ENCODE measurements around the gene SCNN1A.
"Not testable (repeated sequence)": the region's sequence is repeated elsewhere in the genome, so short reads cannot be mapped to it uniquely, and the experiment has no call there.

The SCNN1A gene

DNA sequence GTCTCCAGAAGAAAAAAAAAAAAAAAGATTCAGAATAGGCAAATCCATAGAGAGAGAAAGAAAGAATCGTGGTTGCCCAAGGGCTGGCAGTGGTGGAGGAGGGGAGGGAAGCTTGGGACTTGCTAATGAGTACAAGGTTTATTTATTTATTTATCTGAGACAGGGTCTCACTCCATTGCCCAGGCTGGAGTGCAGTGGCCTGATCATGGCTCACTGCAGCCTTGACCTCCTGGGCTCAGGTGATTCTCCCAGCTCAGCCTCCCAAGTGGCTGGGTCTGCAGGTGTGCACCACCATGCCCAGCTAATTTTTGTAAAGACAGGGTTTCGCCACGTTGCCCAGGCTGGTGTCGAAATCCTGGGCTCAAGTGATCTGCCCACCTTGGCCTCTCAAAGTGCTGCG, 23.7 kb downstream of the SCNN1A start:
- DNase-seq (ENCODE audit: low read depth in 1 of 2, low spot score in 1 of 2): no peak

DNA sequence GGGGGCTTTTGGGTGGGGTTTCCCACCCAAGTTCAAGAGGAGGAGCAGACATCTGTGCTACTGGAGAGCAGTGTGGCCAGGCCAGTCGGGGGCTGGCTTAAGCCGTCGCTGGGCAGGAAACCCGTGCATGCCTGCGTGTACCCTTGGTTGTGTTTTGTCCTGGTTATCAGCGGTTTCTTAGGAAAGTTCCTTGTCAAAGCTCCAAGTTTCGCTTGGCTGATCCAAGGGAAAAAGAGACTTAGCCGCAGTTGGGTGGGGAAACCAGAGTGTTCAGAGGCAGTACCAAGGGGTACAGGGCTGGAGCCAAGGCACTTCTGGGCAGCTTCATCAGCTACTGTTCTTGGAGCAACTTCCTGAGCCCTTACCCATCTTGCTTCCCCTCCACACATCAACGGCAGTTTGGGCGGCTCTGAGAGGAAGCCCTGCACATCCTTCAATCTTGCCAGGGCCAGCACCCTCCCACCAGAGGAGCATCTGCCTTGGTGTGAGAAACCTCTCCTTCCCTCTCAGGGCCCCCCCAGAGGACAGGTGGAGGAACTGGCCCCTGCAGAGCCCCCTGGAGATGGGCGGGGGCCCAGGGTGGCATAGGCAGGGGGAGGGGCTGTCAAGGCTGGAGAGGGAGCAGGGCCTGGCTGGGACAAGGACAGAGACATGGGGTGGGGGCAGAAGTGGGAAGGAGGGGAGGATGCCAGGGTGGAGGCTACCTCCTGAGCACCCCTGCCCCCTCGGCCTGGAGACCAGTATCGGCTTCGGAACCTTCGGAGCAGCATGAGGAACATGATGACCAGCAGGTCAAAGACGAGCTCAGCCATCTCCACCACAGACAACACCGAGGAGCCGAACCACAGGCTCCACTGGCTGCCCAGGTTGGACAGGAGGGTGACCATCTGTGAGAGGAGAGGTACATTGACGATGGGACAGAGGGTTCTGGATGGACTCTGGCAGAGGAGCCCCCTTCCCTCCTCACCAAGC, 27.7 kb downstream of the SCNN1A start:
- no peak for DNase-seq (ENCODE audit: low read depth in 1 of 2, low spot score in 1 of 2)

DNA sequence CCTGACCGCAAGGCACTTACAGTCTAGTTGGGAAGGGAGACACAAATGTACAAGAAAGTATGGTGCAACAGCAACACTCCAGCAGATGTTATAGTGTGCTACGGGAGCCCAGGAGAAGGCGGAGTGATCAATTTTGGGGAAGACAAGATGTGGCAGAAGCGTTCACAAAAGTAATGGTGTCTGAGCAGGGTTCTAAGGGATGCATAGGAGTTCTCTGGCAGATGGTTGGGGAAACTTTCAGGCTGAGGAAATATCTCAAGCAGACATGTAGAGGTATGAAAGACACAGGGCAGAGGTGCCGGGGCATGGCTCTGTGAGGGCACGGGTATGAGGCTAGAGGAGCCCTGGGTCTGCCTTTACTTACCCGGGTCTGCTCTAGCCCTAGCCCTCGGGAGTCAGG, 28.4 kb downstream of the SCNN1A start:
- DNase-seq (ENCODE audit: low read depth in 1 of 2, low spot score in 1 of 2): no peak

DNA sequence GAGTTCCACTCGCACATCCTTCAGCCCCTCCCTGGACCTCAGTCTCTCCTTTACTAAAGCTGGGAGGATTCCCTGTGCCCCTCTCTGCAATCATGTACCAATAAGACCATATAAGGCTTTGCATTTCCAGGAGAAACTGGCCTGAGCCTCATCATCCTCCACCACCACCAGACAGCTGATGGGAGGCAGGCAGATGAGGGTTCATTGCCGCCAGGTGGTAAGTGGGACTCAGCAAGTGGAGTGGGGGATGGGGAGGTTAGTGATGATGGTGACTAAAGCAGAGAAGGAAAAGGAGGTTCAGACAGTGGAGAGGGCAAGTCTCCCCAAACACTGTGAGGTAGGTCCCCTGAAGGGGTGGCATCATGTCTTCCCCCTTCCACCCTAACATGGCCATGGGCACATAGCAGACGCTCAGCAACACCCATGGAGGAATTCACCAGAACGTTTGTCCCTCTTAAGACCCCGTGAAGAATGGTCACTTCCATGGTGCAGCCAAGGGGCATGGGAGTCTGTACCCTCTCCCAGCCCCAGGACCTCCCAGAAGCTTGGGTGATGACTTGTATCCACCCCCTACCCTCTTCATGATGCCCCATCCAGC, 29.0 kb downstream of the SCNN1A start:
- DNase-seq (ENCODE audit: low read depth in 1 of 2, low spot score in 1 of 2): no peak

DNA sequence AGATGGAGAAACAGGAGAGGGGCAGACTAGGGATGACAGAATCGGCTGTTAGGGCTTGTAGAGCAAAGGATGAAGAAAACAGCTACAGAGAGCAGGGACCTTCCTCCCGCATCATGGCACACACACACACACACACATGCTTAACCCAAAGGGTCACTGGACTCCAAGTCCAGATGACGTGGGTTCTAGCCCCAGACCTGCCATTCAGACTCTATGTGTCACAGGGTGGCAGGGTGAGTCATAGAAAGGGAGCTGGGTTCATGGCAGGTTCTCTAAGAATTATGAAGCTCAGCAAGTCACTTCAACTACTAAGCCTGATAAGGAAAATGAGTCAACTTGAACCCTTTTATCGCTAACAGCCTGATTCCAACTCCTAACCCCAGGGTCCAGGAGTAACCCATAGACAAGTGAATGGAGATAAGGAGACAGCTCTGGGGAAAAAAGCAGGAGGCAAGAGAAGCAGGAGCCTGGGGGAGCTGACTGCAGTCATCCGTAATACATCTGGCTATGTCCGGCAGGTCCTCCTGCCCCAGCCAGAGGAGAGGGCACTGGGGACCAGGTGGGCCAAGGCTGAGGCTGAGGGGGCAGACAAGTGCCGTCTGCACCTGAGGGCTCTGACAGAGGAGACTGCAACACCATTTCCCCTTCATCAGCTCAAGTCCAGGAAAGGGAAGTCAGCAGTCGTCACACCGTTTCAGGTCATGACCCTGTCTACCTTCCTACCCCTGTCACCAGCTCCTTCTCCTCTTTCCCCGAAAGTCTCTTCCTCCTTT, 29.9 kb downstream of the SCNN1A start:
- no peak for DNase-seq (ENCODE audit: low read depth in 1 of 2, low spot score in 1 of 2)

DNA sequence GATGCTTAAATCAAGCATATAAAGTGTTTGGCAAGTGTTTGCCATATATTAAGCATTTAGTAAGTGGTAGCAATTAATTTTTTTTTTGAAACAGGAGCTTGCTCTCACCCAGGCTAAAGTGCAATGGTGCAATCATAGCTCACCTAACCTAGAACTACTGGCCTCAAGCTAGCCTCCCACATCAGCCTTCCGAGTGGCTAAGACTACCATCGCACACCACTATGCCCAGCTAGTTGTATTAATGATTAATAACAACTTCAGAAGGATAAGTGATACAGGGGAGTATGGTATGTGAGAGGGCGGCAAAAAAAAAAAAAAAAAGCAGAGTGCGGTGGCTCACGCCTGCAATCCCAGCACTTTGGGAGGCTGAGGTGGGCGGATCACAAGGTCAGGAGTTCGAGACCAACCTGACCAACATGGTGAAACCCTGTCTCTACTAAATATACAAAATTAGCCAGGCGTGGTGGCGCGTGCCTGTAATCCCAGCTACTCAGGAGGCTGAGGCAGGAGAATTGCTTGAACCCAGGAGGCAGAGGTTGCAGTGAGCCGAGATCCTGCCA, 31.2 kb downstream of the SCNN1A start:
- not testable (repeated sequence) for DNase-seq (ENCODE audit: low read depth in 1 of 2, low spot score in 1 of 2)

DNA sequence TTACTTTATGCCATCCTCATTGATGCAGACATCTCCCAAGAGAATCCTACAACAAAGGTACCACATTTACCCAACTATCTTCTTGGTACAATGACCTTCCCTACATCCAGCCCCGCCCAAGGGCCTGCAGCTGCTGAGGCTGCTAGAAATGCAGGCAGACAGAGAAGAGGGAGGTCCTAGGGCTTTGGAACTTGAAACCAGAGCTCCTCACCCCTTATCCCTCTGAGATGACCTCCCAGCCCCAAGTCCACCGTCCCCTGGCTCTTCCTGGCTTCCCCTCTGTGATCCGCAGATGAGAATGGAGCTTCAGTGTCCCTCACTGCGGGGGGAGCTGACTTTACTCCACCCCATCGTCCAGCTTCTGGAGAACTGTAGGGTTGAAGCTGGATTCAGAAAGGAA, 31.8 kb downstream of the SCNN1A start:
- no peak for DNase-seq (ENCODE audit: low read depth in 1 of 2, low spot score in 1 of 2)

DNA sequence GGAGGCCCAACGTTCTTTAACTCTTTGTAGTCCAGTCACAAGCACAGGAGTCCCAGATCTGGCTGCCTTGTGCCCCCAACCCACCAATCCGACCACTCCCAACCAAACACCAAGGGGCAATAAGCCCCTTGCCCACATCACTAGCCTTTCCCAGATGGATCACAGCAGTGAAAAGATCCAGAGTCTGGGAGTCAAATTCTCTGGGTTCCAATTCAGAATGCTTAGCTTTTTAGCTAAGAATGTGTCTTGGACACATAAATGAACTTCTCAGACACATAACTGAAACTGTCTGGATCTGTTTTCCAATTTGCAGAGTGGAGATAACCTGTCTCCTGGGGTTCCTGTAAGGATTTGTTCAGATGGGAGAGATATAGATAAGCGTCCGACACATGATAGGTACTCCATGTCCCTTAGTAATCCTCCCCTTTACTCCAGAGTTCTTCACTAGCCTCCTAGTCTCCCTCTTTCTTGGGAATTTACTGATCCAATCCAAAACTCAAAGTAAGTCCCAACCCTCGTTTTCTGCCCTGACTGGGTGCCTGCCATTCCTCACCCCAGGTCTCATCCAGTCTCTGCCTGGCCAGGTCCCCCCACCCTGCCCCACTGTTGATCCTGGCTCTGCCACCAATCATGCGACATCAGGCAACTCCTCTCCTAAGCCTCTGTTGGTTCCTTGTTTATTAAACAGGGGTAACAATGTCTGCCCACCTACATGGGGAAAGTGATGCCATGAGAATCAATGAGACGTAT, 33.0 kb downstream of the SCNN1A start:
- DNase-seq (ENCODE audit: low read depth in 1 of 2, low spot score in 1 of 2): no peak

DNA sequence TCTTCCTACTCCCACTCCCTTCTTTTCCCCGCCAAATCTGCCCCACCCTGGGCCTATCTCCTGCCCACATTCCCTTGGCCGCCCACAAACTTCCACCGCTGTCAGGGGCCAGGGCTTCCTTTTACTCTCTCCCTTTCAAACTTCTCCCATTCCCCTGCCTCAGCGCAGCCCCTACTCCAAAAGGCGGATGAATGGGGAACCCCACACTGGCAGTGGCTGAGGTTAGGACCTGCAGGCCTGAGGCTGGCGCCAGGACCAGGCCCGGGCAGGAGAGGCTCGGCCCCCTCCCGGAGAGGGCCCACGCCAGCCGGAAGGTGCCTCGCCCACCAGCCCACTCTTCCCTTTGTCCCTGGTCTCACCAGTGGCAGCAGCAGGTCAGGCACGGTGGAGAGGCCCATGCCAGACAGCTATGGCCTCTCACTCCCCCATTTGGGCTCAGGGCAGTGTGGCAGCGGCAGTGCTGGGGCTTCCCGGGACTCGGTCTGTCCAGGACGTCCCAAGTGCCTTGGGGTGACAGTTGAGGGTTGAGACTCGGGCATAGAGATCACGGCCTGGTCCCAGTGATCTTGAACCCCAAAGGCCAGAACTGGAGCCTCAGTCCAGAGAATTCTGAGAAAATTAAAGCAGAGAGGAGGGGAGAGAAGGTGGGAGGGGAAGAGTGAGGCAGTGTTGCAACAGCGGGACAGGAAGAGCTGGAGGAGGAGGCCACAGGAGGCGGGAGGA, 33.8 kb downstream of the SCNN1A start, which contains the start of gene TNFRSF1A:
TNFRSF1A (minus strand) TSS at position 660 of the 723 bp plus-strand sequence; CDS start at position 398, 262 bp downstream.
- DNase-seq (ENCODE audit: low read depth in 1 of 2, low spot score in 1 of 2): peak in 1 of 2 donors; percentile 31

DNA sequence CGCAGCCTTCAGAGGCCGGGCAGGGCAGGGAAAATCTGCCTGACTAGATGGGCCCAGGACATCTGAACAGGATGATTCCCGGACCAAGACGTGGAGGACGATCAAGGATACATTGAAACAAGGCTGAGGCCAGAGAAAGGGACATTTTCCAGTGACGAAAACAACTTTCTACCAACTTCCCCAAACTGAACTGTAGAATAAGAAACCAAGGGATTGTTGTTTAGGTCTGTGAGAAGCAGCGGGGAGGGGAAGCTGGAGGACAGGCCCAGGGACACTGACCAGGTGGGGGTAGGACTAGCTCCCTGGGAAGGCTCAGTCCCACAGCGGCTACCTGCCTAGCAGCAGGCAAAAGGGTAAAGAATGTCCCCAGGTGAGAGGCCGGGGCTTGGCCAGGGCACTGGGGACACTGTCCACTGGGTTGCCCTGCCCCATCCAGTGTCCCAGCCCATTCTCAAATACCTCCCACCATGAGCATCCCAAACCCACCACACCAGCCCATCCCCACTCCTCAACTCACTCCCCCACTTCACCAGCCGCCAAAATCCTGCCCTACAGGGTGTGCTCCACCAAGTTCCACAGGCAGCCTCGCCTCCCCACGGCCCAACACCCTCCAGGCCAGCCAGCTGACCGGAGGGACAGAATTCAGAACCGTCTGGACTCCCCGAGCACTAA, 34.5 kb downstream of the SCNN1A start:
- DNase-seq (ENCODE audit: low read depth in 1 of 2, low spot score in 1 of 2): no peak

DNA sequence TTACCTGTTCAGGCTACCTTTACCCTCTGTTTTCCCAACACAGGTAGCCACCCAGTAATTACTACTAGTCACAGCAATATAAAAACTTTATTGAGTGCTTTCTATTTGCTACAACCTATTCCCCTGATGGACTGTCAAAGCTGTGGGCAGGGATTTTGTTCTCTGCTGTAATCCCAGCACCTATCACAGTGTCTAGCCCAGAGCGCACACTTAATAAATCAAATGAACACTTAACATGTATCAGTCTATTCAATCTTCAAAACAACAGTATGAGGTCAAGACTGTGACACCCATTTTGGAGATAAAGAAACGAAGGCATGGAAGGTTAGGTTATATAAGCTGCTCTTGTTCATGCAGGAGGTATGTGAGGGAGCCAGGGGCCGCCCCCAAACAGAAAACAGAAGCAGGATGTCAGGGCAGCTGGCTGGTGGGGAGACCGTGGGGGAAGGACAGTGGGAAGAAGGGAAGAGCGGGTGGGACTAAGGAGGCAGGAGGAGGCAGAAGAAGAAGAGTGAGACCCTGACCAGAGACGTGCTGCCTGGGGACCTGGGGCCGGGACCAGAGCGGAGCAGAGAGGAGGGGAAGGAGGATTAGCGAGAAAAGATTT, 35.2 kb downstream of the SCNN1A start:
- DNase-seq (ENCODE audit: low read depth in 1 of 2, low spot score in 1 of 2): no peak

DNA sequence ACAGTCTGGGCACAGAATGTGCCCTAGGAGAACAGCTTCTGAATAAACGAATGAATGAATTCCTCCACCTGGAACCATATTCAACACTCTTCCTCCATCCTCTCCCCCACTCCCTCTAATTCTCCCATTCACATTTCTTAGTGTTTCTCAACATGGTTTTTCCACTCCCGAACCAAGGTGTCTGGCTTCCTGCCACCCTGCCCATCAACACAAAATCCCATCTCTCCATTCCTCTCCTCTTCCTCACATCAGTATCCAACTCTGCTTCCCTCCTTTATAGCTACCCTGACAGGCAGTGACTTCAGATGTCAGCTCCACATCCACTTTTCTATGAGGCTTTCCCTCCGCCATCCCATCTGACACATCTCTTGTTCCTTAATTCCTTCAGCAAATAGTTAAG, 36.4 kb downstream of the SCNN1A start:
- DNase-seq (ENCODE audit: low read depth in 1 of 2, low spot score in 1 of 2): no peak

DNA sequence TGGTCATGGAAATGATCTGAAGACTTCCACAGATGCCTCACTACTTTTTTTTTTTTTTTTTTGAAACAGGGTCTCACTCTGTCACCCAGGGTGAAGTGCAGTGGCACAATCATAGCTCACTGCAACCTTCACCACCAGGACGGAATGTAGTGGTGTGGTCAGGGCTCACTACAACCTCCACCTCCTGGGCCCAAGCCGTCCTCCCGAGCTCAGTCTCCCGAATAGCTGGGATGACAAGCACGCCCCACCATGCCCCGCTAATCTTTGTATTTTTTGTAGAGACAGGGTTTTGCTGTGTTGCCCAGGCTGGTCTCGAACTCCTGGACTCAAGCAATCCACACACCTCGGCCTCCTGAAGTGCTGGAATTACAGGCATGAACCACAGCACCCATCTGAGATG, 36.8 kb downstream of the SCNN1A start:
- DNase-seq (ENCODE audit: low read depth in 1 of 2, low spot score in 1 of 2): not testable (repeated sequence)

DNA sequence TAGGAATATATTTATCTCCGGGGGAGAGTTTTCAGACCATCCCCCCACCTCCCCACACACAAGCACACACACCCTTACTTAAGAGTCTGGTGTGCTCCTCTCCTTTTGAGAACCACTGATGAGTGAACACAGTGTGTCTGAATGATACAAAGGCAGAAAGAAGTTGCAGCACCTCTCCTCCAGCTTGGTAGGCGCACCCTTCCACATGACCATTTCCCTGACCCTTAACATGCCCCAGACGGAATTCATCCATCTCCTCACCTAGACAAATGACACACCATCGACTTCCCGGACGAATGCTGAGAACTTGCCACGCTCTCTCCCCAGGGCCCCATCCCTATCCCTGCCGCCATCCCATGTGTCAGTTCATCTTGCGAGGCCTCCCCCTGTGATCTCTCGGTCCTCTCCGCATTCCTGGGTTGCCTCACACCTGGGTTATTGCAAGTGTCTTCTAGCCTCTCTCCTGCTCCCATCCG, 37.4 kb downstream of the SCNN1A start:
- no peak for DNase-seq (ENCODE audit: low read depth in 1 of 2, low spot score in 1 of 2)

DNA sequence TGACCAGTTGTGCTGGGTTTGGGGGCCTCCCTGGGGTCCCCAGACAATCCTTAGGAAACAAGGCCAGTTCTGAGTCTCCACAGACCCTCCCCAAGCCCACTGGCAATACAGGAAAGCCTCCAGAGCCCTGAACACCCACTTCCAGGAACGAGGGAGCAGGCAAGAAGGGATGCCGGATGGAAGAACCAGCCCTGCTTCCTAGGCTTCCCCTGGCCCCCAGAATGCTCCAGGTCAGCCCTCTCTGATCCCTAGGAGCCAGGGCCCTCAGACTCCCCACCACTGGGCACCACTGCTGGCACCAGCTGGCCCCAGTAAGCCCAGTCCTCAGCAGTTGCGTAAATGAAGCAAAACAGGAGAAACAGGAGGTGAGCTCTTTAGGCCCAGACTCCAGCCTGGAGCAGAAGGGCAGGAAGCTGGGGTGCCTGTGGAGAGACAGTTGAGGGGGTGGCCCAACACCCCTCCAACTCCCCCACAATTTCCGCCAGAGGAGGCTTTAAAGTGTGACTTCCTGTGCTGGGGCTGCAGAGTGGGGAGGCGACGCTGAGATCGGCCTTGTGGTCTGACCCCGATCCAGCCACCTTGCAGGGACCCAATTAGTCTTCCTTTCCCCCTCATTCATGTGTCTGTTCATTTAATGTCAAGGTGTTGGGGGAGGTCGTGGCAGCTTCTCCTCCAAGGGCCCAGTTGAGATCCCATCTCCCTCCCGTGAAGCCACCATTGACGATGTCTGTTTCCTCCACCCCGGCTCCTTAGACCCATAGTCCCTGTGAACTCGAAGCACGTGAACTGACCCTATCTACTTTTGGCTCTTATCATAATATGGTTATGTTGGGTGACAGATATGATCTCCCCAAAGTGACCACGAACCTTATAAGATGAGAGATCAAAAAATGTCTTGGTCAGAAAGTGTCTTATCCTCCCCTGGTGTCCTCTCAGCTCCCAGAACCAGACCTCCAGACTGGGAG, 38.2 kb downstream of the SCNN1A start:
- peak in 1 of 2 donors; percentile 28 for DNase-seq (ENCODE audit: low read depth in 1 of 2, low spot score in 1 of 2)

DNA sequence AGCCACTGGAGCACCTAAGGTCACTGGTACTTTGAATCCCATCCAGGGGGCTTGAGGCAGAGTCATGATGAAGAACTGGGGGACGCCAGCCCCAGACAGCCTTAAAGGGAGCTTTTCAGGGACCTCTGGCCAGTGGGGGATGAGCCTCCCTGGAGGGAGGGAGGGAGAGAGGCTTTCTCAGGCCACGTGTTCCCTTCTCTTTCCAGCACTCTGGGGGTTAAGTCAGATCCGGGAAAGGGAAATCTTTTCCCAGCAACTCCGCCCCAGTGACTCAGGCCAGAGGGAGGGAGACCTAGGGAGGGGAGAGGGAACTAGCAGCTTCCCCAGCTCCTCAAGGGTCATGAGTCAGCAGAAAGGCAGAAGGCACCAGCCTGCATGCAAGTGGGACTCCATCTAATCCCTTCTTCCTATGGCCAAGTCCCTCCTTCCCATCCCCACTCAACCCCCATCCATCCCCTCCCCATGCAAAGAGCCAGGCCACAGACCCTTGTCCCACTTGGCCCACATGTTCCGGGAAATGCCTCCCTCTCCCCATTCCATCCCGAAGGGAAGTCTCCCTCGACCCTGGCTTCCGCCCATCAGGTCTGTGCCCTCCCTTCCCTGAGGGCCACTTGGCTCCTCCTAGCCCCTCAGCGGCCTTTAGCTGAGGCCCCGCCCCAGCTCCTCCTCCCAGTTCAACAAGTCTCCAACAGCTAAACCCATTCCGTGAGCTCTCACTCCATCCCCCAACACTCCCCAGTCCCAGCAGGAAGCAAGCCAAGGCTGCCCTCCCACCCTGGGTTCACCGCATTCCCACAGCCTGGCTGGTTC, 39.1 kb downstream of the SCNN1A start:
- peak; percentile 19 to 42 for DNase-seq (ENCODE audit: low read depth in 1 of 2, low spot score in 1 of 2)
